Activated T-helper 9 cell treated with anti-CD3 and anti-CD28 coated beads, Interleukin-2, amount 50 U/mL, for 16 hours (primary cell): Measurements from ENCODE around the gene SERPINA4.
"Not testable (repeated sequence)": the region's sequence is repeated elsewhere in the genome, so short reads cannot be mapped to it uniquely, and the experiment has no call there.

ENCODE experiments used
- DNase-seq: peaks from one replicate; pipeline ENCODE4 v3.0.0-alpha.2; 2020; ENCODE audit warnings: low read depth

The SERPINA4 gene

DNA sequence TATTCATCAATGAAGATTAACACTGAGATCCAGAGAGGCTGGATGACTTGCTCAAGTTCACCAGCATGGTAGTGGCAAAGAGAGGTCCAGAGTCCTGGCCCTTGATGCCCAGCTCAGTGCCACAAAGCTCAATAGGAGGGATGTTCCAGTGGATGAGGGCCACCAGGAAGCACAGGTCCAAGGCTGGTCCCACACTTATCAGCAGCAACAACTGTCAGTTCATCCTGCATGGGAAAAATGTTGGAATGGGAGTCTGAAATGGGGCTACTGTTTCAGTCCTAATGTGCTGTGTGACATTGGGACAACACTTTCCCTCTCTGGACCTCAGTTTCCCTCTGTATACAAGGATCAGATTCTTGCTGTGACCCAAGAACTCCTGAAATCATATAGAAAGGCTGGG lies 31.2 kb downstream of the SERPINA4 start:
- DNase-seq, result no peak

DNA sequence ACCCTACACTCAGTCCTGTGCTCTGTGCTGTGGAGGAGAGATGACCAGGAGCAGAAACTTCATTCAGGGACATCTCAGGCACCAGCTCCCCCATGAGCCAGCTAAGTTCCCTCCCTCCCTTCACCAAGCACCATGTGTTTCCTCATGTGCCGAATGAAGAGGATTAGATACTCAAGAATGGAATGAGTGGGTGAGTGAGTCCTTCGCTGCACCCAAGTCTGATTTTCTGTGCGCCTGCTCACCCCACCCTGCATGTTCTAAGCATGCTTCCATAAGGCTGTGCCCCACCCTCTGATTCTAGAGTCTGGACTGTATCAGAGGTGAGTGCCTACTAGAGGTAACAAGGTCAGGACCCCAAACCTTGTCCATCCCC lies 32.1 kb downstream of the SERPINA4 start:
- DNase-seq, result no peak

DNA sequence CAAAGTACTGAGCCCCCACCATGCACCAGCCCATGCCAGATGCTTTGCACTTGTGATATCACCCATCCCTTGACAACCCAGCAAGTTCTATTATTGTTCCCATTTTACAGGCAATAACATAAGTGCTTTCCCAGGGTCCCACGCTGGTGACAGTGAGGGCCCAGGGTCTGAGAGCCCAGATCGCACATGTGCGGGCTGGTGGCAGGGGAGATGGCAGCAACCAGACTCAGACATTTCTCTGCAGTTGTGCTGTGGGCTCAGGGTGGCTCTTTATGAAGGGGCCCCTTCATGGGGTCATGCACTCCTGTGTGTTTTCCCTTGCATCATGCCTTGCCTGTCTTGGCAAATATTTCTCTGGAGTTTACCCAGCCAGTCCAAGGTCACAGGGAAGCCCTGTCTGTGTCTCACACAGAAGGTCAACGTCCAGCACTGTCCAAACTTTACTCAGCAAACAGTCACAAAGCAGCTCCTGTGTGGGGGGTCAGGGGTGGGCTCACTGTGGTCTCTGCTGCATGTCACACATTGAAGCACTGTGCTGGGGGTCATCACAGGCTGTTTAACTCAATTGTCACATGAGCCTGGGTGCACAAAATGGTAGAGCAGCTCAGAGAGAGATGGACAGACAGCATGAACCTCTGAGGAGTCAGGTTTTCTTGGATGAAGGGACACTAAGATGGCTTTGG lies 32.6 kb downstream of the SERPINA4 start:
- no peak for DNase-seq

DNA sequence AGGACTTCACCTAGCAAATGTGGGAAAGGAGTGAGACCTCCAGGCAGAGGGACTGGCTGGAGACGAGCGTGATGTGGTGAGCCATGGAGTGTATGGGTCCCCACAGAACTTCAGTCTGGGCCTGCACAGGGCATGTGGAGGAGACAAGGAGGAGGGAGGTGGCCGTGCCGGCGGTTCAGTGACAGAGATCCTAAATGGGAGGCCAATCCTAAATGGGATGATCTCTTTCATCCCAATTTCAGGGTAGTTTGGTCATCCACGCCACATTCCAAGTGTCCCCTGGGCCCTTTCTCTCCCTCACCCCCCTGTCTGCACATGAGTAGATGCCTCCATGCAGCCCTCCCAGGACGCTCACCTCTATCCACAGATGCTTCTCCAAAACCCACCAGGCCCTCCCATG lies 33.2 kb downstream of the SERPINA4 start:
- no peak for DNase-seq

DNA sequence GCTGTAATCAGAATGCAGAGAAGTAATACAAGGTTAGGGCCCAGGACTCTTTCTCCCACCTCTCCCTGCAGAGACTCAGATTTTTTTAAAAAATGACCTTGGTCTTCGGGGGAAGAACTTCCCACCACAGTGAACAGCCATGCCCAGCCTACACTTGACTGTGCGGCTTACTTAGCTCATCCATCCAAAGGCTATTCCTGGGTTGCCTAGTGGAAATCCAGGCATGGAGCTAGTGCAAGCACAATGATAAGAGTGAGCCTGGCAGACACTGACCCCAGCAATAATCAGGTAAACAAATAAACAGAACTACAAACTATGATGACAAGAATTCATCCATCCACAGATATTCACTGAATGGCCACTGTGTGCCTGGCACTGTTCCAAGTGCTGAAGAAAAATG lies 34.7 kb downstream of the SERPINA4 start:
- DNase-seq, result no peak

DNA sequence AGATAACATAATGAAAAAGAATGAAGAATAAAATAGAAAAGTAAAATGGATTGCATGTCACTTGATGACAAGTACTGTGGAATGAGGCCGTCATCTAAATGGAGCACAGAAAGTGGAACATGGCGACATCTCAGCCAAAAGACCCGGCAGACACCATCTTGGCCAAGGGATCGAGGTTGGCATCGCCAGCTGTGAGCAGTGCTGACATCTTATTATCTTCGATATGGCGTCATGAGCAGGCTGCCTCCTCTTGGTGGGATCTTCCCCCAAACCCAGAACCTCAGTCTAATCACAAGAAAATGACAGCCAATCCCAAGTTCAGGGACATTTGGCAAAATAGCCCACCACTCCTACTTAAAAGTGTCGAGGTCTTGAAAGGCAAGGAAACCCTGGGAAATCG lies 35.1 kb downstream of the SERPINA4 start:
- no peak for DNase-seq

DNA sequence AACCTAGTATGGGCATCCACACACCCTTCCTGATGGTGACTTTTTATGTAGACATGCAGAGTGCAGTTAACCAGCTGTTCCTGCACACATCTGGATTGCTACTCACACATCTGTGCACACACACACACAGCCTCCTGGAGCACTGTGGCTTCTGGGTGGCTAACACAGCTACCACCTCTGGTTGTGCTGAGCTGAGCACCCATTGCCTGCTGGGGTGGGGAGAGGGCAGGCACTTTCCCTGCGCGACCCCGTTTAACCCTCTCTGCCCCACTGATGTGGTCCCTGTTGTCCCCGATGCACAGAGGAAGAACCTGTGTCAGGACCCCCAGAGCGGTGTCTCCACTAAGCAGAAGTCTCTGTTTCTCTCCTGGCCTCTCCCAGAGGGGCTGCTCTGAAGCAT lies 36.5 kb downstream of the SERPINA4 start:
- no peak for DNase-seq

DNA sequence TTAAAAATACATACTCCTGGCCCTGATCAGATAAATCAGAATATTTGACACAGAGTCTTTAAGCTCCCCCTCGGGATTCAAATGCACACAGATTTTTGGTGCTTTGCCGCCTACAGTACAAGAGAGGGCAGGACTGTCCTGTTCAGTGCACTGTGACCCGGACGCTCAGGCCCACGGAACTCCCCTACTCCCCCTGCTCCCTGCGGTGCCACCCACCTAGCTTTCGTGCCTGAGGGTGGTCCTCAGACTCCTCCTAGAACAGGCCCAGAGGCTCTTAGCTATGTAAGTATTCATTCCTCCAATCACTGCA lies 37.2 kb downstream of the SERPINA4 start:
- DNase-seq, result no peak

DNA sequence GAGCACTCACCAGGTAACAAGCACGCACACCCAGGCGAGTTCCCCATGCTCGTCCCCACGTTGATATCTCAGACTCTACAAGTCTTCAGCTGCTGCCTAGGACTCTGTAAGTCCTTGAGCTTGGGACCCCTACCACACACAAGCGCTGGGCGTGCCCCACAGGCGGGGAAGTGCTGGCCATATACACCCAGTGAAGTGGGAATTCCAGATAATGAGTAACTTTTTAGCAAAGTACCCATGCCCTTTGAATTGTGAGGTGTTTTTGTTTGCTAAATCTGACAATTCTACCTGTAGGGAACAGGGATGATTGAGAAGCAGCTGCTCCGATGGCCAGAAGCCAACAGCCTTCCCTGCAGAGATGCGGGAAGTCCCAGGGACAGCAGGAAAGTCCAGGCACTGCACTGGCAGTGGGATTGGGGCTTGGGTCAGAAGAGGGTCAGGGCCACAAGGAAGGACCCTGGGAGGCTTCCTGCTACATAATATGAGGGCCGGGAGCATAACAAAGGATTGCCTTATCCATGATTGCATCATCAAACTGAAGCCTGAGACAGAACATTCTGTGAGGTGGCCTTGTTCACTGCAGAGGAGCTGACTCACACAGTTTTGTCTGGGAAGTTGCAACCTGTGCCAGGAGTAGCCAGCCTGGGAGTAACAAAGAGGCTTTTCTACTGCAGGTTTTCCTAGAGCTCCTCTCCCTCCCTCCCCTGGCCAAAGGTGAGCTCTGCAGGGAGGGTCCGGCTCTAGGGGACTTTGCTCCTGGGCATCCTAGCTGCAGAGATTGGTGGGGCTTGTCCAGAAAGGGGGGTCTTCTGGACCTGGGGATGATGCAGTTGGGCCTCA lies 37.8 kb downstream of the SERPINA4 start:
- DNase-seq, result no peak

DNA sequence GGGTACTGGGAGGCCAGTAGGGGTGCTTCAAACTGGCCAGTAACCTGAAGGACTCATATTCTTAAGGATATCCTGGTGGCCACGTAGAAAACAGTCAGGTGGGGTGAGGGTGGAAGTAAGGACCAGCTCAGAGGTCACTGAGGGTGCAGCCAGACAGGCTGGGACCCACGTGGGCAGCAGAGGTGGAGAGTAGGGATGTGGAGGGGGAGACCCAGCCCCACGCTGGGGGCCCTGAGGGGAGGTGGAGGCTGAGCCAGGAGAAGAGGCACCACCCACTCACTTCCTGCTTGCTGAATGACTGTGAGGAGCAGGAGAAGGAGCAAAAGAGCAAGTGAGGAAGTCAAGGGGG lies 38.4 kb downstream of the SERPINA4 start:
- DNase-seq, result no peak

DNA sequence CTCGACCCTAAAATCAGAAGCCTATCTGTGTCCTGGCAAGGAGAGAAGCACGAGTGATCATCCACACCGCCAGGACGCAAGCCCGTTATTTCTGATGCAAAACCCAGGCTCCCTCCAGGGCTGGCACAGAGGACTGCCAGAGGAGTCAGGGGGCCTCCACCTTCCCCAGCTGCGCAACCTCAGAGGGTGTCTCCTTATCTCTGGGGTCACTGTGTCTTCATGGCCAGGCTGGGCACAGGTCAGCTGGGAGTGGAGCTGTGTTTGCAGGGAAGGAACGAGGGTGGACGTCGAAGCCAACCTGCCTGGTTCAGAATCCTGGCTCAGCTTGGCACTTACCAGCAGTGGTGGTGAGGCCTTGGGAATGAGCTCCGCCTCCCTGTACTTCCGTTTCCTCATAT lies 38.9 kb downstream of the SERPINA4 start:
- DNase-seq, result no peak

DNA sequence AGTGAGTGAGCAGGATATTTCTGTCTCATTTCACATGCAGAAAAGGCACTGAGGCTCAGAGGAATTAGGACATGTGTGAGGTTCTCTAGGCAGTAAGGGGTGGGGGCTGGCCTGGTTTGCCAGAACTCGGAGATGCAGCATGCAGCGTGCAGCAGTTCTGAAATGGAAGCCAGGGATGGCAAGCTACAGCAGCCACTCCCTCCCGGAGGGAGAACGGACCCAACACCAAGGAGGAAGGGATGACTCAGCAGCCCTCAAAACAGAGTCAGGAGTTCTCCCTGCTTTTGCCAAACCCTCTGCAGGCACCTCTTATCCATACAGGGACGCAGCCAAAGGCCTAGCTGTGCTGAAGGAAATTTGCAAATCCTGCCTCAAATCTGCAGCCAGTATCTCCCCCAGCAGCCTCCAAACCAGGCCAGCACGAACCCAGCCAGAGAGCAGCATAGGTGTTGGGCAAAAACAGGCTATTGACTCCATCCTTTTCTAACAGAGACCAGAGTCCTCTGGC lies 40.7 kb downstream of the SERPINA4 start:
- no peak for DNase-seq

DNA sequence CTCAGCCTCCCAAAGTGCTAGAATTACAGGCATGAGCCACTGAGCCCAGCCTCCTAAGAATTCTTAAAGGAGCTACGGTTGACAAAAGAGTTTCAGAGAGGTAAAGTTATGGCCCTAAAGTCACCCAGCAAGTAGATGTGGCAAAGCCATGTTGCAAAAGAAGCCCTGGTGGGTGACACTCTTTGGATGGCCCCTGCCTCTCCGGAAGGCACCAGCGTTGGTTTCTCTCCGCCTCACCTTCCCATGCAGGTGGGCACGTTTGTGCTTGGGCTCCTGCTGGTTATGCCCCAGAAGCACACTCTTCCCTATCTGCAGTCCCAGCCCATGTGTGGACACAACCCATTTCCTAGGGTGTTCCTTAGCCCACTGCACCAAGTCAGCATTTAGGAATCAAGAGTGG lies 41.5 kb downstream of the SERPINA4 start:
- no peak for DNase-seq

DNA sequence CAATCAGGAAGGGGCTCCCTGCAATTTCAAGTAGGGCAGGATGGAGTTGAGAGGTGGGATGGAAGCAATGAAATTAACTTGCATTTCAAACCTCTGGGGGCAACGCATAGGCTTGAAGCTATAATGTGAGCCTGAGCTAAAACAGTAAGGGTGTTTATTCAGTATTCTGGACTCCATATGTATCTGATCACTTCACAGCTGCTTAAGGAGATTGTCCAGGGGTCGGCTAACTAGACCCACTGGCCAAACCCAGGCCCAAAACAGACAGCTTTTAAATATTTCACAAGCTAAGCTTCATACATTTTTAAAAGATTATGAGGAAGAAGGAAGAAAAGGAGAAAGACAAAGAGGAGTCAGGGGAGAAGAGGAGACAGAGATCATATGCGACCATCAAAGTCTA lies 44.1 kb downstream of the SERPINA4 start:
- DNase-seq, result no peak

DNA sequence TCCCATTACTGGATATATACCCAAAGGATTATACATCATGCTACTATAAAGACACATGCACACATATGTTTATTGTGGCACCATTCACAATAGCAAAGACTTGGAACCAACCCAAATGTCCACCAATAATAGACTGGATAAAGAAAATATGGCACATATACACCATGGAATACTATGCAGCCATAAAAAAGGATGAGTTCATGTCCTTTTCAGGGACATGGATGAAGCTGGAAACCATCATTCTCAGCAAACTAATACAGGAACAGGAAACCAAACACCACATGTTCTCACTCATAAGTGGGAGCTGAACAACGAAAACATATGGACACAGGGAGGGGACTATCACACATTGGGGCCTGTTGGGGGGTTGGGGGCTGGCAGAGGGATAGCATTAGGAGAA lies 47.7 kb downstream of the SERPINA4 start:
- not testable (repeated sequence) for DNase-seq

DNA sequence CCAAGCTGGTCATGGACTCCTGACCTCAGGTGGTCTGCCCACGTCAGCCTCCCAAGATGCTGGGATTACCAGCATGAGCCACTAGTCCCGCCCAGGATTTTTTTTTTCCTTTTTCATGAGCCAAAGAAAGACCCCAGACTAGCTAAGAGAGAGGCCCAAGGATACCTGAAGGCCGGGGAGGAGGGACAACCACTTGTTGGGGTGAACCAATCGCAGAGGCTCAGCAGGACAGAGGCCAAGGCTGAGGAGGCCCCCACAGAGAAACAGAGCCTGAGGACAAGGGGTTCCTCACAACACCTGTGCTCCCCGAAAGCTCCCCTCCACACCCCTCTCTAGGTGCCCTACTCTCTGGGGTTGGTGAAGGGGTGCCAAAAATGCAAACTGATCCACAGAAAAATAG lies 49.9 kb downstream of the SERPINA4 start:
- no peak for DNase-seq

DNA sequence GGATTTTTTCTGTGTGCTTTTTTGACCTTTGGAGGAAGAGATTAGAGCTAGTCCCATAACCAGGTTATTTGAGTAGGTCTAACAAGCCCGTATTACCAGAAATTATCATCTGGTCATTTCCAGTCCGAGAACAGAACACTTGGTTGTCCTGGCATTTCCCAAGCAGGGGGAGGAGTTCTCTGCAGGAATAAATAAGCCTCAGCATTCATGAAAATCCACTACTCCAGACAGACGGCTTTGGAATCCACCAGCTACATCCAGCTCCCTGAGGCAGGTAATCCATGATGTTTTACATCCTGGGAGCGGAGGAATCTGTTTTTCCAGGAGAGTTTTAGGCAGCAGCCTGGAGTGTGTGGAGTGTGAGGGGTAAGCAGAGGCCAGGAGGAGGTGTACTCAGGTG lies 50.9 kb downstream of the SERPINA4 start, which contains the start of gene SERPINA3:
SERPINA3 (plus strand) TSS at position 218 of the 400 bp plus-strand sequence. CDS start 2,051 bp downstream, outside the sequence.
- DNase-seq, result no peak

DNA sequence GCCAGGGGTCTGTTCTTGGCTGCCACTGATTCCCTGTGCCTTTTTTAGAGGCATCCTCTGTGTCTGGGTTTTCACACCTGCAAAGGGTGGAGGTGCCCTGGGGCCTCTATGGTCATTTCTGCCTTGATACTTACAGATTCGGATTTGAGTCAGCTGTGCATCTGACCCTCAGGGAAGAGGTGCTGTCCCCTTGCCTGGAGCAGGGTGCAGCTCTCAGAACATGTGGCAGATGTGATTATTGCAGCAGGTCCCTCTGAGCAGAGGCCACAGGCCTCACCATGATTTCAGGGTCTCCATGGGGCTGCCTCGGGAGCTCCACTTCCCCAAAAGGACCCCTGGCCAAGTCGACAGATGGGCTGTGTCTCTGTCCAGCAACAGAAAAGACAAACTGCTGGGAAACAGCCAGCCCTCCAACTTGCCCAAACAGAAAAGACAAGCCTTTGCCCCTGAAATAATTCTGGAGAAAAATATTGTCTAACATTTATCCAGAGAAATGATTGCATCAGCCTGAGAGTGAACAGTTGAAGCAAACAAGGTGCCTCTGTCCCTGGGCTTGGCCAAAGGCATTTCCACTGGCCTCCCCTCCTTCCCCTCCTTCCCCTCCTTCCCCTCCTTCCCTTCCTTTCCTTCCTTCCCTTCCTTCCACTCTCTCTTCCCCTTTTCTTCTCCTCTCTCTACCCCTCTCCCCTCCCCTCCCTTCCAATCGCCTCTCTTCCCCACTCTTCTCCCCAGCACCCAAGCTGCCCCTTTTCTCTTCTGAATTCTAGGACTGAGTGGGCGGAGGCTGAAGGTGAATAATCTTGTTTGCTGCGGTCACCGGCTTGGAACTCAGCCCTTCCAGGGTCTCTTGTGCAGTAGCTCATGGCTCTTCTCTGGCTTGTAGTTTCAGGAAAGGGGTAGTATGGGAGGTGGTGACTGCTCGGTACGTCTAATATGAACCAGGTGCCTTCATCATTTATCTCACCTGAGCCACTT lies 51.6 kb downstream of the SERPINA4 start:
- no peak for DNase-seq

DNA sequence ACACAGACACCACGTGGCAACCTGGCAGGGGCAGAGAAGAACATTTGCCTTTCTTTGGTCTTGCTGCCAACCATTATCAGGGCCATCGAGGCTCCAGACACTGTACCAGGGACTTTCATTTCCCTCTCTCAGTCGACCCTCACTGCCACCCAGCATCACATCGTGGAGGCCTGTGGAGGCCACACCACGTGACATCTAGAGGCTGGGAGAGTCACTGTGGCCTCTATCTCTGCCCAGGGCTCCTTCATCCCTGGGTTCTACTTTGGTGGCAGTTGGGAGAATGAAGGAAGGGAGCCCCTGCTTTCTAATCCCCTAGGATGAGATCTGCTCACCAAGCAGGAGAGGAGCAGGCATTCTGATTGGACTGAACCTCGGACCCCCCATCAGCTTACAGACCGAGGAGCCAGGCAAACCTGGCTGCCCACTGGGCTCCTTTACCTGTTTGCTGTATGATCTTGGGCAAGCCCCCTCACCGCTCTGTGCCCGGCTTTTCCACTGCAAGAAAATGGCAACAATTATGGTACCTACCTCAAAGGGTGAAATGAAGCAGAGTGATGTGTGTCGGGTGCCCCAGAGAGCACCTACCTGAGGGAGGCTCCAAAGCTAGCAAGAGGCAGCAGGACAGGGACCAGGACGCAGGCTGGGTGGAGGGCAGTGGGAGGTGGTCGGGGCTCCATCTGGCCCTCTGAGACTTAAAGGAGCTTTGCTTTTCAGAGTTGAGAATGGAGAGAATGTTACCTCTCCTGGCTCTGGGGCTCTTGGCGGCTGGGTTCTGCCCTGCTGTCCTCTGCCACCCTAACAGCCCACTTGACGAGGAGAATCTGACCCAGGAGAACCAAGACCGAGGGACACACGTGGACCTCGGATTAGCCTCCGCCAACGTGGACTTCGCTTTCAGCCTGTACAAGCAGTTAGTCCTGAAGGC lies 52.7 kb downstream of the SERPINA4 start:
- no peak for DNase-seq

DNA sequence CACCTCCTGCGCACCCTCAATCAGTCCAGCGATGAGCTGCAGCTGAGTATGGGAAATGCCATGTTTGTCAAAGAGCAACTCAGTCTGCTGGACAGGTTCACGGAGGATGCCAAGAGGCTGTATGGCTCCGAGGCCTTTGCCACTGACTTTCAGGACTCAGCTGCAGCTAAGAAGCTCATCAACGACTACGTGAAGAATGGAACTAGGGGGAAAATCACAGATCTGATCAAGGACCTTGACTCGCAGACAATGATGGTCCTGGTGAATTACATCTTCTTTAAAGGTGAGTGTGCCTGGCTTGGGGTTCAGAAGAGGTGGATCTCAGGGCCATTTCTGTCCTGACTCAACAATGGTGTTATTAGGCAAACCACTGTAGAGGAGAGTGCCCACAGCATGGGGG lies 53.6 kb downstream of the SERPINA4 start:
- no peak for DNase-seq

DNA sequence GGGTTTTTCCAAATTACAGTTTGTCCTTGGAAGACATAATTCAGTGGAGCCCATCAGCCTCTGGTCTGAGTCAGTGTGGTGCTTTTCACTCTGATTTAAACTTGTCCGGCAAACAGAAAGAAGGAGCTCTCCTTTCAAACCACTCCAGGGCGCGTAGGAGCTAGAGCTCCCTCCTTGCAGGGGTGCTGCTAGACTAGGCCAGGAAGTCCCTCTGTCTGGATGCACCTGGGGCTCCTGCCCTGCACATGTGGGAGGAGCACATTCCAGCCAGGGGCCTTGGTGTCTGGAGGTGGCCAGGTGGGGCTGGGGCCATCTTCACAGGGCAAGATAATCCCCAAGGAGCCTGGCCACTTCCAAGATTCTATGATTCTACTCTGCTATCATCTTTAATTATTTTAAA lies 54.0 kb downstream of the SERPINA4 start:
- DNase-seq, result no peak
